PC-9 (cell line): ENCODE data around the gene TUBA3D.
"Not testable (repeated sequence)": the region's sequence is repeated elsewhere in the genome, so short reads cannot be mapped to it uniquely, and the experiment has no call there.

Experiments used
- EZH2 ChIP-seq: fragments of 200-600 bp; sonication (generic); IDR thresholded peaks from 2 replicates; pipeline ENCODE4 v1.8.0; 2017; ENCODE audit warnings: antibody characterized with exemption, low read depth
- TF ChIP-seq, protein P1 (sequence below): fragments of 200-600 bp; sonication (generic); conservative IDR thresholded peaks from 2 replicates; pipeline ENCODE4 v1.6.1; 2017; ENCODE audit warnings: mixed run types, antibody characterized with exemption, mild to moderate bottlenecking, moderate library complexity

DNA sequence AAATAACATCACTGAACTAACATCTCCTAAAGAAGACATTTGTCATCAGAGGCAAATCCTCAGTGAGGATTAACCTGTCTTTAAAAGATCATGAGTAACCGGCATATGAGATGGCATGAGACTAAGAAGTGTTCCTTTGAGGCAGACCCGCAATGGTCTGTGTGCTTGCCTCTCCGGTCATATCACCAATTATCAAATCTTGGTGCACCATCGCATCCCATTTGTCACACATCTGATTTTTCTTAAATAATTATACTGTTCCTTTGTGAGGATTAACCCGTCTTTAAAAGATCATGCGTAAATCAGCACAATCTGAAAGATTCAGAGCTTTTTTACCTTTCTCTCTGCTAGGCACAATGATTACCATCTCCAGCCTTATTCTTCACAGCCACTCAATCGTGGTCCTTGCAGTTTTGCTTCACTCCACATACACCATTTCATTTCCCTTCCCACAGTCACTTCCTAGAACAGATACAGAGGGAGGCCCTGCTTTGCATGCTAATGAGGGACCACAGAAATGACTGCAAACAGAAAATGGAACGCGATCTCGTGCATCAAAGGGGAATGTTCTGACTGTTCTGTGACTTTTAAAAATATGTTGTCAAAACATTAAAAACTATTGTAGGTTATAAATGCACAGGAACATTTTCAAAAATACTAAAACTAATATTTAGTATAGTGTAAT lies 24.5 kb upstream of the TUBA3D start:
- TF ChIP-seq, protein P1, sequence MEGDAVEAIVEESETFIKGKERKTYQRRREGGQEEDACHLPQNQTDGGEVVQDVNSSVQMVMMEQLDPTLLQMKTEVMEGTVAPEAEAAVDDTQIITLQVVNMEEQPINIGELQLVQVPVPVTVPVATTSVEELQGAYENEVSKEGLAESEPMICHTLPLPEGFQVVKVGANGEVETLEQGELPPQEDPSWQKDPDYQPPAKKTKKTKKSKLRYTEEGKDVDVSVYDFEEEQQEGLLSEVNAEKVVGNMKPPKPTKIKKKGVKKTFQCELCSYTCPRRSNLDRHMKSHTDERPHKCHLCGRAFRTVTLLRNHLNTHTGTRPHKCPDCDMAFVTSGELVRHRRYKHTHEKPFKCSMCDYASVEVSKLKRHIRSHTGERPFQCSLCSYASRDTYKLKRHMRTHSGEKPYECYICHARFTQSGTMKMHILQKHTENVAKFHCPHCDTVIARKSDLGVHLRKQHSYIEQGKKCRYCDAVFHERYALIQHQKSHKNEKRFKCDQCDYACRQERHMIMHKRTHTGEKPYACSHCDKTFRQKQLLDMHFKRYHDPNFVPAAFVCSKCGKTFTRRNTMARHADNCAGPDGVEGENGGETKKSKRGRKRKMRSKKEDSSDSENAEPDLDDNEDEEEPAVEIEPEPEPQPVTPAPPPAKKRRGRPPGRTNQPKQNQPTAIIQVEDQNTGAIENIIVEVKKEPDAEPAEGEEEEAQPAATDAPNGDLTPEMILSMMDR, result not testable (repeated sequence)
- TF ChIP-seq EZH2, result not testable (repeated sequence)
